Measurements from ENCODE around the gene SNED1. TPM values are rescaled to one million over a fixed set of nuclear protein-coding genes. Genes with fewer than 3 reads are reported as not detected.

The SNED1 gene
- total and polyA plus RNA-seq, 9 donors, result 1.3 to 4.6 (median 2.7) TPM

GRCh38 chr2:241017228-241017940, 19.0 kb downstream of the SNED1 start:
- no peaks in the 10 kb centered on the region for H3K27me3 ChIP-seq (ENCODE audit: control insufficient read depth, insufficient read depth, low read length)
- no peak for DNase-seq
- no peak overlapping the region for H3K27ac ChIP-seq (ENCODE audit: low read length)
- WGBS (ENCODE audit: insufficient coverage), result 86% methylated on average over 11 of the region's 13 CpGs
- no peak overlapping the region for H3K4me3 ChIP-seq (ENCODE audit: low read length)
- no peaks in the 10 kb centered on the region for H3K36me3 ChIP-seq (ENCODE audit: control insufficient read depth, insufficient read depth, low read length)
- no peaks in the 10 kb centered on the region for H3K4me1 ChIP-seq (ENCODE audit: control insufficient read depth, insufficient read depth, low read length)
- peaks cover 3% of the 10 kb centered on the region for H3K9me3 ChIP-seq (replicated peaks; ENCODE audit: control insufficient read depth, low read depth, low read length)

- no peaks in the 10 kb centered on the region for H3K36me3 ChIP-seq (ENCODE audit: control insufficient read depth, insufficient read depth, low read length)
- H3K9me3 ChIP-seq (replicated peaks; ENCODE audit: control insufficient read depth, low read depth, low read length), result peaks cover 5% of the 10 kb centered on the region
- no peak overlapping the region for H3K4me3 ChIP-seq (ENCODE audit: low read length)
- no peak for DNase-seq
- no peaks in the 10 kb centered on the region for H3K4me1 ChIP-seq (ENCODE audit: control insufficient read depth, insufficient read depth, low read length)
- no peak overlapping the region for H3K27ac ChIP-seq (ENCODE audit: low read length)
- no peaks in the 10 kb centered on the region for H3K27me3 ChIP-seq (ENCODE audit: control insufficient read depth, insufficient read depth, low read length)
- WGBS (ENCODE audit: insufficient coverage), result 90% methylated on average over 24 of the region's 26 CpGs
Measured at GRCh38 chr2:241018051-241018891, 19.9 kb downstream of the SNED1 start.

- Histone ChIP-seq H3K9me3 (replicated peaks; ENCODE audit: control insufficient read depth, low read depth, low read length) (peaks cover 5% of the 10 kb centered on the region), H3K4me3 (ENCODE audit: low read length) (no peak overlapping the region), H3K36me3 (ENCODE audit: control insufficient read depth, insufficient read depth, low read length) (no peaks in the 10 kb centered on the region), H3K27me3 (ENCODE audit: control insufficient read depth, insufficient read depth, low read length) (no peaks in the 10 kb centered on the region), H3K4me1 (ENCODE audit: control insufficient read depth, insufficient read depth, low read length) (no peaks in the 10 kb centered on the region), H3K27ac (ENCODE audit: low read length) (no peak overlapping the region)
- WGBS (ENCODE audit: insufficient coverage), result 92% methylated on average over 19 of the region's 20 CpGs
- DNase-seq, result no peak
Measured at GRCh38 chr2:241019441-241020139, 21.2 kb downstream of the SNED1 start.

GRCh38 chr2:241020201-241020600, 21.8 kb downstream of the SNED1 start:
- peaks cover 10% of the 10 kb centered on the region for H3K9me3 ChIP-seq (replicated peaks; ENCODE audit: control insufficient read depth, low read depth, low read length)
- no peaks in the 10 kb centered on the region for H3K36me3 ChIP-seq (ENCODE audit: control insufficient read depth, insufficient read depth, low read length)
- no peak overlapping the region for H3K4me3 ChIP-seq (ENCODE audit: low read length)
- WGBS (ENCODE audit: insufficient coverage), result 93% methylated on average over 9 of the region's 10 CpGs
- H3K4me1 ChIP-seq (ENCODE audit: control insufficient read depth, insufficient read depth, low read length), result no peaks in the 10 kb centered on the region
- no peaks in the 10 kb centered on the region for H3K27me3 ChIP-seq (ENCODE audit: control insufficient read depth, insufficient read depth, low read length)
- H3K27ac ChIP-seq (ENCODE audit: low read length), result no peak overlapping the region
- DNase-seq, result no peak

DNA sequence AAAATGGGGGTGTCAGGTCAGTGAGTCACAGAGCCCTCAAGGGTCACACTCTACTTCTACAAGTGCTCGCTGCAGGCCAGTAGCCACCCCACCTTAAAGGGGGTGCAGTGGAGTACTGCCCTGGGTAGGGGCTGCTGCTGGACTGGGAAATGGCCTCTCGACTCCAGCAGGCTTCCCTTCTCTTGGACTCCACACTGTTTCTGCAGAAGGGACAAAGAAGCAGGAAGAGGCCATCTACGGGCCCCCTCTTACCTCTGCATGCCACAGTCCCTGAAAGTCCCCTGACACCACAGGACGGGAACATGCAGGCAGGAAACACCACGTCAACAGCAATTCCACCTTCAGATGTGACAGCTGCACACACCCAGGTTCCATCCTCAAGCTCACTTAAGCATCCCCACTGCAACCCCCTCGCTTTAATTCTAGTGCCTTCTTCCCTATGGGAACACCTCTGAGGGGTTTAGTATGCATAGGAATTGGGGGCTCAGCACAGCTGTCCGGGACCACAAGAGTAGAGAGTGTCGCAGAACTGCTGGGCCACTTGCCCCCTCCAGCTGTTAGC, 22.3 kb downstream of the SNED1 start:
- peaks cover 15% of the 10 kb centered on the region for H3K9me3 ChIP-seq (replicated peaks; ENCODE audit: control insufficient read depth, low read depth, low read length)
- no peaks in the 10 kb centered on the region for H3K27me3 ChIP-seq (ENCODE audit: control insufficient read depth, insufficient read depth, low read length)
- H3K27ac ChIP-seq (ENCODE audit: low read length), result no peak overlapping the region
- WGBS (ENCODE audit: insufficient coverage), result 53% methylated on average over 3 of the region's 8 CpGs
- DNase-seq, result no peak
- H3K36me3 ChIP-seq (ENCODE audit: control insufficient read depth, insufficient read depth, low read length), result no peaks in the 10 kb centered on the region
- H3K4me1 ChIP-seq (ENCODE audit: control insufficient read depth, insufficient read depth, low read length), result no peaks in the 10 kb centered on the region
- no peak overlapping the region for H3K4me3 ChIP-seq (ENCODE audit: low read length)

- no CpG with 5 or more reads among the region's 1 CpG for WGBS (ENCODE audit: insufficient coverage)
- peaks cover 19% of the 10 kb centered on the region for H3K9me3 ChIP-seq (replicated peaks; ENCODE audit: control insufficient read depth, low read depth, low read length)
Measured at GRCh38 chr2:241025639-241026038, 27.2 kb downstream of the SNED1 start.

DNA sequence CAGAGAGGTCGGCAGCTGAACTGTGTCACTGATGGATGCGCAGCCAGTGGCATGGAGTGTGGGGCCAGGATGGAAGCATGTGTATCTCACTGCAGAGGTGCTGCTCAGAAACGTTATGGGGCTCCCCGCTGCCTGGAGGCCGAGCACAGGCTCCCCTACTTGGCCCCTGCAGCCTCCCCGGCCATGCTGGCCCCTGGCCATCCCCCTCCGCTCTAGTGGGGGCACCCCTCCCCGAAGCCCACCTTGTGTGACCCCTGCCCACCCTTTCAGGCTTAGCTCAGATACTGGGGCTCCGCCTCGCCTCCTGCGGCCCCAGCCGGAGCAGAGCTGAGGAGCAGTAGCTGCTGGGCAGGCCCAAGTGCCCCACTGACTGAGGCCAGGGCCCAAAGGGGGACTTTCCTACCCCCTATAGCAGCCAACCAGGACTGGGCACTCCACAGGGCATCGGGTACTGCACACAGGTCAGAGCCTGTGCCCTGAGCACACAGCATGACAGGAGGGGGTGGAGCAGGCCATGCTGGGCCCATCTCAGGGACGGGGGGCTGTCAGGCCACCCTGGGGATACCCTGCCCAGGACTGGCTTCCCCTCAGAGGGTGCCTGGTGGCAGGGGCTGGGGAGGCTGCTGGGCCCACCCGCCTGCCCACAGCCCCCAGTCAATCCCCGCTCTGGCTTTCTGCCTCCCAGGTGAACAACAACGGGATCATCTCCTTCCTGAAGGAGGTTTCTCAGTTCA, 31.3 kb downstream of the SNED1 start:
- Histone ChIP-seq H3K9me3 (replicated peaks; ENCODE audit: control insufficient read depth, low read depth, low read length) (peaks cover 13% of the 10 kb centered on the region), H3K4me3 (ENCODE audit: low read length) (no peak overlapping the region)

More at GRCh38 chr2:241025639-241026038, 27.2 kb downstream of the SNED1 start:
- H3K4me1 ChIP-seq (ENCODE audit: control insufficient read depth, insufficient read depth, low read length), result no peaks in the 10 kb centered on the region
- H3K4me3 ChIP-seq (ENCODE audit: low read length), result no peak overlapping the region
- H3K27me3 ChIP-seq (ENCODE audit: control insufficient read depth, insufficient read depth, low read length), result no peaks in the 10 kb centered on the region
- no peak for DNase-seq
- H3K27ac ChIP-seq (ENCODE audit: low read length), result no peak overlapping the region
- no peaks in the 10 kb centered on the region for H3K36me3 ChIP-seq (ENCODE audit: control insufficient read depth, insufficient read depth, low read length)

GRCh38 chr2:241030333-241030680, 31.9 kb downstream of the SNED1 start:
- H3K27me3 ChIP-seq (ENCODE audit: control insufficient read depth, insufficient read depth, low read length), result peaks cover 6% of the 10 kb centered on the region
- no peak overlapping the region for H3K27ac ChIP-seq (ENCODE audit: low read length)
- DNase-seq, result no peak
- H3K4me3 ChIP-seq (ENCODE audit: low read length), result no peak overlapping the region
- no peaks in the 10 kb centered on the region for H3K4me1 ChIP-seq (ENCODE audit: control insufficient read depth, insufficient read depth, low read length)
- peaks cover 8% of the 10 kb centered on the region for H3K9me3 ChIP-seq (replicated peaks; ENCODE audit: control insufficient read depth, low read depth, low read length)
- no peaks in the 10 kb centered on the region for H3K36me3 ChIP-seq (ENCODE audit: control insufficient read depth, insufficient read depth, low read length)
- WGBS (ENCODE audit: insufficient coverage), result 92% methylated on average over 14 of the region's 15 CpGs

More for the DNA sequence above, 31.3 kb downstream of the SNED1 start:
- no peak for DNase-seq
- no peaks in the 10 kb centered on the region for H3K4me1 ChIP-seq (ENCODE audit: control insufficient read depth, insufficient read depth, low read length)
- H3K27ac ChIP-seq (ENCODE audit: low read length), result no peak overlapping the region
- 80% methylated on average over 16 of the region's 17 CpGs for WGBS (ENCODE audit: insufficient coverage)
- no peaks in the 10 kb centered on the region for H3K36me3 ChIP-seq (ENCODE audit: control insufficient read depth, insufficient read depth, low read length)
- H3K27me3 ChIP-seq (ENCODE audit: control insufficient read depth, insufficient read depth, low read length), result peaks cover 2% of the 10 kb centered on the region

DNA sequence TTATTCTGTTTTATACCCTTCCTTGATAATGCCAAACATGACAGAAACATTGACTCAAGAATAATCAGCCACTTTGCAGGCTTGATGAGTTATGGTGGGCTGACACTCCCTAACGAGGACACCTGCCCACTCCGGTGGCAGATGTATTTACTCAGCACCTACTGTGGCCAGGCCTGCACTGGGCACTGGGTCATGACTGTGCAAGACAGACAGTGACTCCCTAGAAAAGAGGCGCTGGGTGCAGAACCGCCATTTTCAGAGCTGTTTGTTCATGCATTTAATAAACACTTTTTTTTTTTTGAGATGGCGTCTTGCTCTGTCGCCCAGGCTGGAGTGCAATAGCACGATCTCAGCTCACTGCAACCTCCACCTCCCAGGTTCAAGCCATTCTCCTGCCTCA, 32.5 kb downstream of the SNED1 start:
- WGBS (ENCODE audit: insufficient coverage), result 86% methylated on average over 4 of the region's 7 CpGs
- H3K4me1 ChIP-seq (ENCODE audit: control insufficient read depth, insufficient read depth, low read length), result no peaks in the 10 kb centered on the region
- H3K36me3 ChIP-seq (ENCODE audit: control insufficient read depth, insufficient read depth, low read length), result no peaks in the 10 kb centered on the region
- peaks cover 4% of the 10 kb centered on the region for H3K9me3 ChIP-seq (replicated peaks; ENCODE audit: control insufficient read depth, low read depth, low read length)
- no peak overlapping the region for H3K27ac ChIP-seq (ENCODE audit: low read length)
- H3K27me3 ChIP-seq (ENCODE audit: control insufficient read depth, insufficient read depth, low read length), result peaks cover 8% of the 10 kb centered on the region
- DNase-seq, result no peak
- no peak overlapping the region for H3K4me3 ChIP-seq (ENCODE audit: low read length)
